Astrocyte of the spinal cord (primary cell): ENCODE data around the gene ZMAT2.

ENCODE experiments used
- DNase-seq: peaks from one replicate; pipeline ENCODE4 v3.0.0; 2011; ENCODE audit warnings: low read depth, low spot score
- H3K4me3 ChIP-seq: 2 replicates; pipeline ENCODE4 v1.5.1; 2011; ENCODE audit warnings: low read depth, mild to moderate bottlenecking, low read length, moderate library complexity
- CTCF ChIP-seq: IDR thresholded peaks from 2 replicates; pipeline ENCODE4 v1.5.1; 2012; ENCODE audit warnings: low read depth, mild to moderate bottlenecking, low read length, inconsistent platforms
- in situ Hi-C: cut with HindIII; loops from 2 replicates; pipeline ENCODE4 v1.10.0; 2017; ENCODE audit warnings: low sequenced_read_pairs

Gene ZMAT2

GRCh38 chr5:140733098-140733497 lies 32.9 kb downstream of the ZMAT2 start:
- in situ Hi-C loops = no loop called here
- no peak for DNase-seq
- H3K4me3 ChIP-seq = no peak overlapping the region
- no peak for TF ChIP-seq CTCF

- no peak for TF ChIP-seq CTCF
- in situ Hi-C loops = no loop called here
- H3K4me3 ChIP-seq = no peak overlapping the region
- no peak for DNase-seq
Measured at GRCh38 chr5:140734354-140734753, 34.1 kb downstream of the ZMAT2 start.

- in situ Hi-C loops = no loop called here
- TF ChIP-seq CTCF = no peak
- DNase-seq = no peak
- H3K4me3 ChIP-seq = no peak overlapping the region
Measured at GRCh38 chr5:140737486-140737885, 37.2 kb downstream of the ZMAT2 start.

- no peak for TF ChIP-seq CTCF
- DNase-seq = no peak
- H3K4me3 ChIP-seq = no peak overlapping the region
- in situ Hi-C loops = no loop called here
Measured at GRCh38 chr5:140741967-140742366, 41.7 kb downstream of the ZMAT2 start.

GRCh38 chr5:140753561-140753960 lies 53.3 kb downstream of the ZMAT2 start:
- DNase-seq = no peak
- H3K4me3 ChIP-seq = no peak overlapping the region
- in situ Hi-C loops = no loop called here
- no peak for TF ChIP-seq CTCF
